Gastroesophageal sphincter (tissue), 4 donors: Measurements from ENCODE around the gene CORO1A. TPM values are rescaled to one million over a fixed set of nuclear protein-coding genes. Genes with fewer than 3 reads are reported as not detected.
"Not testable (repeated sequence)": the region's sequence is repeated elsewhere in the genome, so short reads cannot be mapped to it uniquely, and the experiment has no call there.

Experiments used
- ATAC-seq: fragments of 150-250 bp; one replicate; pipeline ENCODE4 v1.9.1; 2016; ENCODE audit warnings: mild to moderate bottlenecking, moderate library complexity
- H3K27ac ChIP-seq, 4 donors: fragments of 200-600 bp; sonication (generic) in 3 of 4; 1 replicate in 3 of 4; 2 replicates in 1 of 4; pipeline ENCODE4 v1.5.1; 2016 to 2019
- H3K27me3 ChIP-seq: fragments of 200-600 bp; sonication (generic); one replicate; pipeline ENCODE4 v1.5.1; 2019
- H3K36me3 ChIP-seq, 2 donors: fragments of 200-600 bp; sonication (generic); one replicate each; pipeline ENCODE4 v1.5.1; 2019; ENCODE audit warnings: control low read depth in 1 of 2
- H3K4me1 ChIP-seq, 3 donors: fragments of 200-600 bp; sonication (generic); 1 replicate in 2 of 3; 2 replicates in 1 of 3; pipeline ENCODE4 v1.5.1; 2016 to 2019; ENCODE audit warnings: control low read depth in 2 of 3
- H3K4me3 ChIP-seq, 2 donors: fragments of 200-600 bp; sonication (generic); one replicate each; pipeline ENCODE4 v1.5.1; 2019; ENCODE audit warnings: mild to moderate bottlenecking in 1 of 2, moderate library complexity in 1 of 2
- H3K9me3 ChIP-seq, 3 donors: fragments of 200-600 bp; sonication (generic); one replicate each; pipeline ENCODE4 v1.5.1; 2017 to 2019; ENCODE audit warnings: control low read depth in 2 of 3
- CTCF ChIP-seq, 4 experiments: fragments of 200-600 bp in 2 of 4; fragments of 450-650 bp in 2 of 4; sonication (generic) in 1 of 4; IDR thresholded peaks; one replicate each; pipeline ENCODE4 v1.5.1; 2017 to 2019; ENCODE audit warnings: antibody characterized with exemption in 4 of 4, mild to moderate bottlenecking in 2 of 4, moderate library complexity in 2 of 4
- EP300 ChIP-seq: sonication (generic); formaldehyde crosslinking; IDR thresholded peaks from one replicate; pipeline ENCODE4 v1.6.1; 2017; ENCODE audit warnings: antibody characterized with exemption, mild to moderate bottlenecking
- POLR2A ChIP-seq, 2 donors: fragments of 450-650 bp; IDR thresholded peaks; one replicate each; pipeline ENCODE4 v1.6.1; 2017; ENCODE audit warnings: antibody characterized with exemption in 2 of 2, mild to moderate bottlenecking in 2 of 2, moderate library complexity in 1 of 2
- POLR2AphosphoS5 ChIP-seq: sonication (generic); formaldehyde crosslinking; IDR thresholded peaks from one replicate; pipeline ENCODE4 v1.6.1; 2017; ENCODE audit warnings: antibody characterized with exemption
- WGBS, 2 donors: methylation state at CpG; one replicate each; pipeline ENCODE4 v1.1.5; 2018; ENCODE audit warnings: low coverage in 1 of 2; 5-methylcytosine and 5-hydroxymethylcytosine counted together
- total RNA-seq, 4 donors: library from RNA; depleted of rRNA; stranded (reverse); fragments of >200 nt; gene quantifications; one replicate each; pipeline ENCODE4 v1.1.0, GENCODE V29; 2016

Gene CORO1A
- total RNA-seq, 4 donors from 2014 or later: 8.6 to 32.0 (median 13.1) TPM

DNA sequence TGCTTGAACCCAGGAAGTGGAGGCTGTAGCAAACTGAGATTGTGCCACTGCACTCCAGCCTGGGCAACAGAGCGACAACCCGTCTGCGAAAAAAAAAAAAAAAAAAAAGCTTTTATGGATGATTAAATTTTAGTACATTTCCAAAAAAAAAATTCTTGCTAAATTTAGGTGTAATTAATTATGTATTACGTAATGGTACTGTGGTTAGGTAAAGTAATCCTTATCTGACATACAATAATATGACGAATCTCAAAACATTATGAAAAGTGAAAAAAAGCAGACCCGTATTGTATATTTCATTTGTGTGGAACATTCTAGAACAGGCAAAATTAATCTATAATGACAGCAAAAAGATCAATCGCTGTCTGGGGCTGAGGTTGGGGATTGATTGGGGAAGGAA lies 10.3 kb upstream of the CORO1A start:
- Histone ChIP-seq H3K27ac (no peak overlapping the region), H3K4me3 (no peak overlapping the region), H3K9me3 (no peaks in the 10 kb centered on the region), H3K27me3 (no peaks in the 10 kb centered on the region), H3K4me1 (no peaks in the 10 kb centered on the region), H3K36me3 (no peaks in the 10 kb centered on the region)
- ATAC-seq: no peak
- 45 to 75% methylated on average over 4 to 5 of the region's 7 CpGs for WGBS, 2 donors
- TF ChIP-seq EP300 (no peak), POLR2AphosphoS5 (no peak), CTCF (IDR thresholded peaks at IDR 0.05) (no peak), POLR2A (IDR thresholded peaks at IDR 0.05) (no peak)

DNA sequence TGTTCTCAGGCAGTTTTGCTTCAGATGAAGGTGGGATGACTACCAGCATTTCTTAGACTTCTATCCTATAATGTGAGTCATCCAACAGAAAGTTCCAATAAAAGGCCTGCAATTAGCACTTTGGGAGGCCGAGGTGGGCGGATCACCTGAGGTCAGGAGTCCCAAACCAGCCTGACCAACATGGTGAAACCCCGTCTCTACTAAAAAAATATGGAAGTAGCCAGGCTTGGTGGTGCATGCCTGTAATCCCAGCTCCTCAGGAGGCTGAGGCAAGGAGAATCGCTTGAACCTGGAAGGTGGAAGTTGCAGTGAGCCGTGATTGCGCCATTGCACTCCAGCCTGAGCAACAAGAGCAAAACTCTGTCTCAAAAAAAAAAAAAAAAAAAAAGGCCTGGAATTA lies 6.5 kb upstream of the CORO1A start:
- ATAC-seq, H3K27ac ChIP-seq, H3K4me1 ChIP-seq, H3K9me3 ChIP-seq, H3K4me3 ChIP-seq, H3K27me3 ChIP-seq, H3K36me3 ChIP-seq: not testable (repeated sequence)
- 96% methylated on average over 3 of the region's 6 CpGs; no CpG with 5 or more reads in 1 of the 2 donors for WGBS, 2 donors

- no peak for TF ChIP-seq CTCF (IDR thresholded peaks at IDR 0.05)
- TF ChIP-seq EP300: no peak
- TF ChIP-seq POLR2AphosphoS5: no peak
- no peak for TF ChIP-seq POLR2A (IDR thresholded peaks at IDR 0.05)
- Histone ChIP-seq H3K4me3 (no peak overlapping the region), H3K36me3 (no peaks in the 10 kb centered on the region), H3K27ac (no peak overlapping the region), H3K27me3 (no peaks in the 10 kb centered on the region), H3K9me3 (no peaks in the 10 kb centered on the region), H3K4me1 (peaks cover 0 to 14% (median 7%) of the 10 kb centered on the region in 3 donors)
- no peak for ATAC-seq
- 80 to 85% methylated on average over 1 to 4 of the region's 4 CpGs for WGBS, 2 donors
These were observed 4.2 kb upstream of the CORO1A start for GRCh38 chr16:30179195-30179594.

GRCh38 chr16:30179931-30180330 lies 3.5 kb upstream of the CORO1A start:
- Histone ChIP-seq H3K27ac (no peak overlapping the region), H3K4me1 (peaks cover 0 to 21% (median 7%) of the 10 kb centered on the region in 3 donors), H3K27me3 (no peaks in the 10 kb centered on the region), H3K4me3 (no peak overlapping the region), H3K36me3 (no peaks in the 10 kb centered on the region), H3K9me3 (no peaks in the 10 kb centered on the region)
- WGBS, 2 donors: 80% methylated on average over 2 of the region's 9 CpGs; no CpG with 5 or more reads in 1 of the 2 donors
- no peak for ATAC-seq
- TF ChIP-seq CTCF (IDR thresholded peaks at IDR 0.05): no peak
- no peak for TF ChIP-seq EP300
- no peak for TF ChIP-seq POLR2A (IDR thresholded peaks at IDR 0.05)
- TF ChIP-seq POLR2AphosphoS5: no peak

GRCh38 chr16:30180741-30181140 lies 2.7 kb upstream of the CORO1A start:
- Histone ChIP-seq H3K36me3 (no peaks in the 10 kb centered on the region), H3K27ac (no peak overlapping the region), H3K9me3 (no peaks in the 10 kb centered on the region), H3K4me1 (peaks cover 0 to 21% (median 7%) of the 10 kb centered on the region in 3 donors), H3K4me3 (no peak overlapping the region), H3K27me3 (no peaks in the 10 kb centered on the region)
- 60% methylated on average over 2 of the region's 3 CpGs; no CpG with 5 or more reads in 1 of the 2 donors for WGBS, 2 donors
- no peak for TF ChIP-seq POLR2AphosphoS5
- no peak for TF ChIP-seq EP300
- no peak for TF ChIP-seq POLR2A (IDR thresholded peaks at IDR 0.05)
- TF ChIP-seq CTCF (IDR thresholded peaks at IDR 0.05): no peak
- no peak for ATAC-seq
